HepG2 (cell line): ENCODE results near the gene CD53.

Experiments used
- TF ChIP-seq, protein P1 (sequence below): fragments of 450-650 bp; IDR thresholded peaks from 2 replicates; pipeline ENCODE4 v1.6.1; 2016
- TF ChIP-seq, protein P2 (sequence below): sonication (generic); formaldehyde crosslinking; IDR thresholded peaks from 2 replicates; pipeline ENCODE4 v1.5.0; 2020; ENCODE audit warnings: missing genetic modification reagents
- TF ChIP-seq, protein P3 (sequence below): sonication (generic); formaldehyde crosslinking; conservative IDR thresholded peaks from 2 replicates; pipeline ENCODE4 v1.5.0; 2020; ENCODE audit warnings: missing genetic modification reagents
- TF ChIP-seq, protein P4 (sequence below): sonication (generic); formaldehyde crosslinking; IDR thresholded peaks from 2 replicates; pipeline ENCODE4 v1.8.1; 2023; ENCODE audit warnings: mild to moderate bottlenecking, missing genetic modification reagents

DNA sequence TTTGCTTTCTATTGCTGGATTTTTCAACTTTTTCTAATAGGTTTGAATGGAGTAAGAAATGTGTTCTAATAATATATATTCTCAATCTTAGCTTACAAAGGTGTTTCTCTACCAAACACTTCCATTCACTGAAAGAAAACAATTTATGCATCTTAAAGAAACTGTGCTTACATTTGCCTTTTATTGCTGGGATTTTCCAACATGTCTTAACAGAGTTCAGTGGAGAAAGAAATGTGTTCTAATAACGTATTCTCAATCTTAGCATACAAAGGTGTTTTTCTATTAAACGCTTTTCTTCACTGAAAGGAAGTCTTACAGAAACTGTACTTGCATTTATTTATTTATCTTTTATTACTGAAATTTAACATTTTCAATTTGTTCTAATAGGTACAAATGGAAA is 5.6 kb downstream of the CD53 start:
- TF ChIP-seq, protein P1, sequence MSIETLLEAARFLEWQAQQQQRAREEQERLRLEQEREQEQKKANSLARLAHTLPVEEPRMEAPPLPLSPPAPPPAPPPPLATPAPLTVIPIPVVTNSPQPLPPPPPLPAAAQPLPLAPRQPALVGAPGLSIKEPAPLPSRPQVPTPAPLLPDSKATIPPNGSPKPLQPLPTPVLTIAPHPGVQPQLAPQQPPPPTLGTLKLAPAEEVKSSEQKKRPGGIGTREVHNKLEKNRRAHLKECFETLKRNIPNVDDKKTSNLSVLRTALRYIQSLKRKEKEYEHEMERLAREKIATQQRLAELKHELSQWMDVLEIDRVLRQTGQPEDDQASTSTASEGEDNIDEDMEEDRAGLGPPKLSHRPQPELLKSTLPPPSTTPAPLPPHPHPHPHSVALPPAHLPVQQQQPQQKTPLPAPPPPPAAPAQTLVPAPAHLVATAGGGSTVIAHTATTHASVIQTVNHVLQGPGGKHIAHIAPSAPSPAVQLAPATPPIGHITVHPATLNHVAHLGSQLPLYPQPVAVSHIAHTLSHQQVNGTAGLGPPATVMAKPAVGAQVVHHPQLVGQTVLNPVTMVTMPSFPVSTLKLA, result no peak
- TF ChIP-seq, protein P2, sequence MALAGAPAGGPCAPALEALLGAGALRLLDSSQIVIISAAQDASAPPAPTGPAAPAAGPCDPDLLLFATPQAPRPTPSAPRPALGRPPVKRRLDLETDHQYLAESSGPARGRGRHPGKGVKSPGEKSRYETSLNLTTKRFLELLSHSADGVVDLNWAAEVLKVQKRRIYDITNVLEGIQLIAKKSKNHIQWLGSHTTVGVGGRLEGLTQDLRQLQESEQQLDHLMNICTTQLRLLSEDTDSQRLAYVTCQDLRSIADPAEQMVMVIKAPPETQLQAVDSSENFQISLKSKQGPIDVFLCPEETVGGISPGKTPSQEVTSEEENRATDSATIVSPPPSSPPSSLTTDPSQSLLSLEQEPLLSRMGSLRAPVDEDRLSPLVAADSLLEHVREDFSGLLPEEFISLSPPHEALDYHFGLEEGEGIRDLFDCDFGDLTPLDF (CRISPR knock-in tag), result no peak
- TF ChIP-seq, protein P3, sequence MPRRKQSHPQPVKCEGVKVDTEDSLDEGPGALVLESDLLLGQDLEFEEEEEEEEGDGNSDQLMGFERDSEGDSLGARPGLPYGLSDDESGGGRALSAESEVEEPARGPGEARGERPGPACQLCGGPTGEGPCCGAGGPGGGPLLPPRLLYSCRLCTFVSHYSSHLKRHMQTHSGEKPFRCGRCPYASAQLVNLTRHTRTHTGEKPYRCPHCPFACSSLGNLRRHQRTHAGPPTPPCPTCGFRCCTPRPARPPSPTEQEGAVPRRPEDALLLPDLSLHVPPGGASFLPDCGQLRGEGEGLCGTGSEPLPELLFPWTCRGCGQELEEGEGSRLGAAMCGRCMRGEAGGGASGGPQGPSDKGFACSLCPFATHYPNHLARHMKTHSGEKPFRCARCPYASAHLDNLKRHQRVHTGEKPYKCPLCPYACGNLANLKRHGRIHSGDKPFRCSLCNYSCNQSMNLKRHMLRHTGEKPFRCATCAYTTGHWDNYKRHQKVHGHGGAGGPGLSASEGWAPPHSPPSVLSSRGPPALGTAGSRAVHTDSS (CRISPR knock-in tag), result no peak
- TF ChIP-seq, protein P4, sequence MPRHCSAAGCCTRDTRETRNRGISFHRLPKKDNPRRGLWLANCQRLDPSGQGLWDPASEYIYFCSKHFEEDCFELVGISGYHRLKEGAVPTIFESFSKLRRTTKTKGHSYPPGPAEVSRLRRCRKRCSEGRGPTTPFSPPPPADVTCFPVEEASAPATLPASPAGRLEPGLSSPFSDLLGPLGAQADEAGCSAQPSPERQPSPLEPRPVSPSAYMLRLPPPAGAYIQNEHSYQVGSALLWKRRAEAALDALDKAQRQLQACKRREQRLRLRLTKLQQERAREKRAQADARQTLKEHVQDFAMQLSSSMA (CRISPR knock-in tag), result no peak
